IPS-18c (cell line): ENCODE results near the gene ZDHHC11B.
"Not testable (repeated sequence)": the region's sequence is repeated elsewhere in the genome, so short reads cannot be mapped to it uniquely, and the experiment has no call there.

Experiments
- H3K4me3 ChIP-seq: 2 replicates; pipeline ENCODE4 v1.7.0; 2013; ENCODE audit warnings: low read depth, mild to moderate bottlenecking, low read length, moderate library complexity; ENCODE audit not compliant: insufficient read depth
- H3K9me3 ChIP-seq: one replicate; pipeline ENCODE4 v1.6.1; 2013; ENCODE audit warnings: mild to moderate bottlenecking, low read length, moderate library complexity; ENCODE audit not compliant: control insufficient read depth, insufficient read depth

ZDHHC11B gene

DNA sequence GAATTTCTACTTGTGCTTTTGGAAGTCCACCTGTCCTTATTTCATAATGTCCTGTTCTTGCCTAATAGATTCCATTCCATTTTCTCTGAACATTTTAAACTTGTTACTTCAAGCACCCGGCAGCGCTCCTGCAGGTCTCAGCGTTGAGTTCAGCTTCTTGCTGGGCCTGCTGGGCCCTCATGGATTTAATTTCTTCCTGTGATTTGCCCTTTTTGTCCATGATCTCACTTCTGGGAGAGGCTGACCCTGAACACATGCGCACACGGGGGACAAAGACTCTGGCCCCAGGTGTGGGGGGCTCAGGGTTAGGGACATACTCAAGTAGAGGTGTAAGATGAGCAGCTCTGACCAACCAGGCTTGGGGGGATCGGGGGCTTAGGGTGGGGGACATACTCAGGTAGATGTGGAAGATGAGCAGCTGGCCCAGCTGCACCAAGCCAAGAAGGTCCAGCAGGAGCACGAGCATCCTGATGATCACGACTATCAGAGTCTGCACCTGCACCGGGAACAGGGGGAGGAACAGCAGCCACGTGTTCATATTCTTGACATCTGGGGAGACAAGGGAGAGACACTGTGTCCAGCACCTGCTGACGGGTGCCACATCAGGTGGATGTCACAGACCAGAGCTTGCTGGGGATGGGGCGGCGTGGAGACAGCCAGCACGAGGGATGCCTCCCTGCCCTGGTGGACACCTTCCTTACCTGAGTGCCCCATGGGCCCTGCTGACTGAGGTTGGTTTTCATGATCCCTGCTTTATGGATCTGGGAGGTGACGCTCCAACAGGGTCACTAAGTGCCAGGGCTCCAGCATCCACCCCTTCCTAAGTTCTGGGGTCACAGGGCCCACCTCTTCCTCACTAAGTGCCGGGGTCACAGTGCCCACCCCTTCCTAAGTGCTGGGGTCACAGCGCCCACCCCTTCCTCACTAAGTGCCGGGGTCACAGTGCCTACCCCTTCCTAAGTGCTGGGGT lies 36.2 kb downstream of the ZDHHC11B start:
- not testable (repeated sequence) for H3K9me3 ChIP-seq, H3K4me3 ChIP-seq

GRCh38 chr5:747303-747844 lies 37.2 kb downstream of the ZDHHC11B start:
- H3K9me3 ChIP-seq, H3K4me3 ChIP-seq: not testable (repeated sequence)

DNA sequence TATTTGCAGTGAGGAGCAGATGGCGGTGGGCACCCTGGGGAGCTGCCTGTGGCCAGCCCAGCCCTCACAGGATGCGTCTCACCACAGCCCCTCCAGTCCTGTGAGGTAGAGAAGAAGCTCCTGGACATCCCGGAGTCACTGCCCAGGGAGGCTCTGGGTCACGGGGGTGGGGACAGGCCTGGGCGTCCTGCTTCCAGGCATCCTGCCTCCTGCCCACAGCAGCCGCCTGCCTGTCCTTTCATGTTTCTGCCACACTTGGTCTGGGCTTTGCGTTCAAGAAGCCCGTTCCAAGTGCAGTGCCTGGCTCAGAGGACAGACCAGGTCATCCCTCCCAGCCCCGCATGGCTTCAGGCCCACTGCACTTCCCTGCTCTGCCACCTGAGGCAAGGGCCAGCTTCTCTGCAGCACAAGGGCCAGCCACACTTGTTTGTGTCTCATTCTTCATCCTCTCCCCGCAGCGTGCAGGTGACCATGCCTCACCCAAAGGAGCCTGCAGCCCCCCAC lies 38.2 kb downstream of the ZDHHC11B start:
- Histone ChIP-seq H3K9me3 (no peaks in the 10 kb centered on the region), H3K4me3 (no peak overlapping the region)

- H3K4me3 ChIP-seq, H3K9me3 ChIP-seq: not testable (repeated sequence)
Measured at GRCh38 chr5:745272-746142, 39.0 kb downstream of the ZDHHC11B start.

DNA sequence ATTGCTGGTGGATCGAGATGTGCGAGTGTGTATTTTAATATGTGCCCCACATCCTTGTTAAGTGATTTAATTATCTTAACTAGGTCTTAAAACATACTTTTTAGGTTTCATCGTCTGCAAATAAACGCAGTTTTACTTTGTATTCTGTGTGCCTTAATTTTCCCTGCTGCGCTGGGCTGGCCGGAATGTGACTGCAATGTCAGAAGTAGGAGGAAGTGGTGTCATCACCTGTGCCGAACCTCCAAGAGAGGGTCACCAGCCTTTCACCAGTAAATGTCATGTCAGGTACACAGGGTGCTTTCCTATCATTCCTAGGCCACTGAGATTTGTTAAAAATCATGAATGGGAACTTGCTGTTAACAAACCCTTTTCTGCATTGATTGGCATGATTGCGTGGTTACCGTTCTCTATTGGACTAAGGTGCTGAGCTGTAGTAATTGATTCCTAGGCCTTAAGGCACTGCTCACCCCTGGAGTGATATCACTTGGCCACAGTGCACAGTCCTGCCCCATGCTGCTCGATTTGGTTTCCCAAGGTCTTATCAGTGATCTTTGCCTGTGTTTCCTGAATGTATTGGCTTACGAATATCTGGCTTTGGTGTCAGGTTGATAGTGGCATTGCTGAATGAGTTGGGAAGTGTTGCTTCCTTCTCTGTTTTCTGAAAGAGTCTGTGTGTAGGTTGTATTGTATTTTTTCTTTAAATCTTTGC lies 40.7 kb downstream of the ZDHHC11B start:
- H3K9me3 ChIP-seq, H3K4me3 ChIP-seq: not testable (repeated sequence)

- H3K4me3 ChIP-seq, H3K9me3 ChIP-seq: not testable (repeated sequence)
Measured at GRCh38 chr5:742276-742675, 42.3 kb downstream of the ZDHHC11B start.

- H3K9me3 ChIP-seq, H3K4me3 ChIP-seq: not testable (repeated sequence)
Measured at GRCh38 chr5:734145-734544, 50.4 kb downstream of the ZDHHC11B start.

DNA sequence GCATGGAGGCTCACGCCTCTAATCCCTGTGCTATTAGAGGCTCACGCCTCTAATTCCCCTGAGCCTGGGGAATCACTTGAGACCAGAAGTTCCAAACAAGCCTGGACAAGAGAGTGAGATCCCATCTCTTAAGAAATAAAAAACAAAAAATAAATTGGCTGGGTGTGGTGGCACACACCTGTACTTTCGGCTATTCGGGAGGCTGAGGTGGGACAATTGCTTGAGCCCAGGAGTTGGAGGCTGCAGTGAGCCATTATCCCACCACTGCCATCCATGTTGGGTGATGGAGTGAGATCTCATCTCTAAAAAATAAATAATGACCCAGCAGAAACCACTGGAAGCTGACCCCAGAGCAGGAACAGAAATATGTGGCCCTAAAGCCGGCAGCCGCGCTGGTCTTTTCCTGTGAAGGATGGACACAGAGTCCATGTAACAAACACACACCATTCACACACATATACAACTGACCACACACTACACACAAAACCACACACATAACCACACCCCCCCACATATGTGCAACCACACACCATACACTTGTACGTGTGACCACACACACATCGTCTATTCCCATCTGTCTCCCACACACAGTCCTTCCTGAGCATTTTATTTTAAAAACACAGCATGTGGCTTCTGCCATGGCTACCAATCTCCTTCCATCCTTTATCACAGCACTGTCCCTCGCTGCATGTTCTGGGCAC lies 51.6 kb downstream of the ZDHHC11B start:
- not testable (repeated sequence) for H3K9me3 ChIP-seq

DNA sequence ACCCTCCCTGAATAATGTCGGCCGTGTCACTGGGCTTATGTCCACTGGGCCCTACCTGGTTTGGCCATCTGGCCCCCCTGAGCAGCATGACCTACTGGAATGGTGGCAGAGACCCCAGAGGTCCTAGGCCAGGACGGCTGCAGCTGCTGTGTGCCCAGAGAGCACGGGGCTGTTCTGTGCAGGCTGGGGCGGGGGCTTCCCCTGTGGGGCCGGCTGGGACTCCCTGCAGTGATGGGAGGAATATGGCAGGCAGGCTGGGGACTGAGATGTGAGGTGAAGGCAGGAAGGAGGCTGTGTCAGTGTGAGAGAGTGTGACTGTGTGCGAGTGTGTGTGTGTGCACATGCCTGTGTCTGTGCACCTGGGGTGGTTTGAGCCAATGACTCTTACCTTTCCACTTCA lies 55.3 kb downstream of the ZDHHC11B start:
- not testable (repeated sequence) for H3K4me3 ChIP-seq, H3K9me3 ChIP-seq

More for the DNA sequence above, 51.6 kb downstream of the ZDHHC11B start:
- H3K4me3 ChIP-seq, result not testable (repeated sequence)

DNA sequence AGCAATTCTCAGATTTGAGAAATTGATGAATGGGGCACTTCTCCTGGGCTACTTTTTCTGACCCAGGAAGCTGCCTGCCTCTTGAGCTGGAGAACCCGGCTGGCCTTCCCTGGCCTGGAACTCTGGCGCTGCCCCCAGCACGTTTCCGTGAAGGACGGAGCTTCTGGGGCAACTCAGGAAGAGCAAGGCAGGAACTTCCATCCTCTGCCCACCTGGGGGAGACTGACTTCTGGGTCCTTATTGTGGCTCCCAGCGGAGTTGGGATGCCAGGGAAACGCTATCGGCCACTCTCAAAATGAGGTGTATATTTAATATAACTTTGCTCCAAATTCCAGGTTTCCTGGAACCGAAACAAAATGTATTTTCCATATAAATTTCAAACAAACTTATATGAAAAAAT lies 57.4 kb downstream of the ZDHHC11B start:
- not testable (repeated sequence) for H3K4me3 ChIP-seq, H3K9me3 ChIP-seq

- H3K9me3 ChIP-seq, H3K4me3 ChIP-seq: not testable (repeated sequence)
Measured at GRCh38 chr5:723865-724264, 60.7 kb downstream of the ZDHHC11B start.

GRCh38 chr5:723309-723708 lies 61.2 kb downstream of the ZDHHC11B start:
- not testable (repeated sequence) for H3K9me3 ChIP-seq, H3K4me3 ChIP-seq

GRCh38 chr5:719379-719778 lies 65.2 kb downstream of the ZDHHC11B start:
- not testable (repeated sequence) for H3K4me3 ChIP-seq, H3K9me3 ChIP-seq

DNA sequence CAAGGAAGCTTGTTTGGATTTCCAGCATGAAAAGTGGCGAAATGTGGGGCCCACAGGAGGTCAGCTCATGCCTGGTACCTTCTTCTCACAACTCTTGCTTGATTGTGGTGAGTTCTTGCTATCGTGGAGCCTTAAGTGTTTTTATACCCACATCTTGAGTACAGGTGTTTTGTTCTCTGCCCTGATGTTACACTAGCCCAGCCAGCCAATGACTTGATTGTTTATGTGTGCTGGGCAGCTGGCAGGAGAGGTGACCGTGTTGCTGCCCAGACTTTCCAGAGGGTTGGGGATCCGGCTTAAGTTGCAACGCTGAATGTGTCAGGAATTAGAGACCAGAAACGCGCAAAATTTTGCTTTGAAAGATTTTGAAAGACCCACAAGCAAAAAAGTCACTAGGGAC lies 67.4 kb downstream of the ZDHHC11B start:
- H3K4me3 ChIP-seq, result no peak overlapping the region

GRCh38 chr5:716740-717139 lies 67.8 kb downstream of the ZDHHC11B start:
- H3K9me3 ChIP-seq, H3K4me3 ChIP-seq: not testable (repeated sequence)

More for the DNA sequence above, 67.4 kb downstream of the ZDHHC11B start:
- no peaks in the 10 kb centered on the region for H3K9me3 ChIP-seq

GRCh38 chr5:715636-716035 lies 68.9 kb downstream of the ZDHHC11B start:
- H3K4me3 ChIP-seq, H3K9me3 ChIP-seq: not testable (repeated sequence)
